Stimulated activated CD8-positive, alpha-beta memory T cell treated with anti-CD3 and anti-CD28 coated beads, Interleukin-12 subunit alpha, Interleukin-12 subunit beta, amount 100 ng/mL, for 1 hour (primary cell): ENCODE results near the gene AXL.

Source experiments
- DNase-seq: peaks from one replicate; pipeline ENCODE4 v3.0.0-alpha.2; 2020; ENCODE audit warnings: low read depth

The AXL gene

GRCh38 chr19:41308450-41309179, 89.6 kb downstream of the AXL start:
- peak; percentile 96 for DNase-seq

DNA sequence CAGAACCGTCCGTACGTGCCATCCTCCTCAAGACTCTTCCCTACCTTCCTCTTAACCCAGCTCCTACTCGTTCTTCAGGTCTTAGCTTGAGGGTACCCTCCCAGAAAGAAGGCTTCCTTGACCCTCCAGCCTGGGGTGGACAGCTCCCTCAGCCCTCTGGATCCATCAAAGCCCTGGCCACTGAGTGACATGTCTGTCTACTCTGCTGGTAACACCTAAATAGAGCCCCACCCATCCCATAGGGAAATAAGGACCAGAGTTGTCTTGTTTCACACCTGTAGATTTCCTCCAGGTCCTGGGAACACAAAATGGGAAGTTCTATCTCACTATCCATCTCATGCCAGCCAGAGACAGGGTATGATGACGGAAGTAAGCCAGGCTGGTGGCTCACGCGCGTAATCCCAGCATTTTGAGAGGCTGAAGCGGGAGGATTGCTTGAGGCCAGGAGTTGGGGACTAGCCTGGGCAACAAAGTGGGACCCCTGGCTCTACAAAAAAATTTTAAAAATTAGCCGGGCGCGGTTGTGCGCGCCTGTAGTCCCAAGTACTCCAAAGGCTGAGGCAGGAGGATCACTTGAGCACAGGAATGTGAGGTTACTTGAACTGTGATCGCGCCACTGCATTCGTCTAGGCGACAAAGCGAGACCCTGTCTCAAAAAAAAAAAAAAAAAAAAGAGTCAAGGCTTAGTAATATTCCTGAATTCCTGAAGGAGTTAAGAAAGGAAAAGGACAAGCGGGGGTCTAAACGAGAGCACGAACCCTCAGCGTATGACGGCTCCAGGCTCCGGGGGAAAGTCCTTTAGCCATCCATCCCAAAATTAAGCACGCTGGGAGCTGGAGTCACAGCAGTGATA, 90.4 kb downstream of the AXL start:
- no peak for DNase-seq

- DNase-seq = peak; percentile 85
Observed at GRCh38 chr19:41310033-41310831, 91.2 kb downstream of the AXL start, which contains the start of gene CCDC97. Gene CCDC97, plus strand, starts transcription at chr19:41310172. Its CDS starts 139 bp downstream, at chr19:41310311.

DNA sequence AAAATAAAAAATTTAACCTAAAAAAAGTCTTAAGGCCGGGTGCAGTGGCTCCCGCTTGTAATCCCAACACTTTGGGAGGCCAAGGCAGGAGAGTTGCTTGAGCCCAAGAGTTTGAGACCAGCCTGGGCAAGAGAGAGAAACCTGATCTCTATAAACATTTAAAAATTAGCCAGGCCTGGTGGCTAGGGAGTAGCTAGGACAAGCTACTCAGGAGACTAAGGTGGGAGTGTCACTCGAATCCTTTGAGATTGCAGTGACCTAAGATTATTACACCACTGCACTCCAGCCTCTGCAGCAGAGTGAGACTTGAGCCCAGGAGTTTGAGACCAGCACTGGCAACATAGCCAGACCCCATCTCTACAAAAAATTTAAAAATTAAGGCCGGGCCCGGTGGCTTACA, 92.0 kb downstream of the AXL start:
- no peak for DNase-seq
